NCI-H2107 treated with DMSO at 0.1 percent for 48 hours (cell line): ENCODE measurements around the gene KAT14.
"Not testable (repeated sequence)": the region's sequence is repeated elsewhere in the genome, so short reads cannot be mapped to it uniquely, and the experiment has no call there.

Experiments
- DNase-seq: peaks from one replicate; lab custom pipeline; 2025; ENCODE audit not compliant: unreplicated experiment; lab: John Stamatoyannopoulos, UW

Gene KAT14, protein sequence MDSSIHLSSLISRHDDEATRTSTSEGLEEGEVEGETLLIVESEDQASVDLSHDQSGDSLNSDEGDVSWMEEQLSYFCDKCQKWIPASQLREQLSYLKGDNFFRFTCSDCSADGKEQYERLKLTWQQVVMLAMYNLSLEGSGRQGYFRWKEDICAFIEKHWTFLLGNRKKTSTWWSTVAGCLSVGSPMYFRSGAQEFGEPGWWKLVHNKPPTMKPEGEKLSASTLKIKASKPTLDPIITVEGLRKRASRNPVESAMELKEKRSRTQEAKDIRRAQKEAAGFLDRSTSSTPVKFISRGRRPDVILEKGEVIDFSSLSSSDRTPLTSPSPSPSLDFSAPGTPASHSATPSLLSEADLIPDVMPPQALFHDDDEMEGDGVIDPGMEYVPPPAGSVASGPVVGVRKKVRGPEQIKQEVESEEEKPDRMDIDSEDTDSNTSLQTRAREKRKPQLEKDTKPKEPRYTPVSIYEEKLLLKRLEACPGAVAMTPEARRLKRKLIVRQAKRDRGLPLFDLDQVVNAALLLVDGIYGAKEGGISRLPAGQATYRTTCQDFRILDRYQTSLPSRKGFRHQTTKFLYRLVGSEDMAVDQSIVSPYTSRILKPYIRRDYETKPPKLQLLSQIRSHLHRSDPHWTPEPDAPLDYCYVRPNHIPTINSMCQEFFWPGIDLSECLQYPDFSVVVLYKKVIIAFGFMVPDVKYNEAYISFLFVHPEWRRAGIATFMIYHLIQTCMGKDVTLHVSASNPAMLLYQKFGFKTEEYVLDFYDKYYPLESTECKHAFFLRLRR

DNA sequence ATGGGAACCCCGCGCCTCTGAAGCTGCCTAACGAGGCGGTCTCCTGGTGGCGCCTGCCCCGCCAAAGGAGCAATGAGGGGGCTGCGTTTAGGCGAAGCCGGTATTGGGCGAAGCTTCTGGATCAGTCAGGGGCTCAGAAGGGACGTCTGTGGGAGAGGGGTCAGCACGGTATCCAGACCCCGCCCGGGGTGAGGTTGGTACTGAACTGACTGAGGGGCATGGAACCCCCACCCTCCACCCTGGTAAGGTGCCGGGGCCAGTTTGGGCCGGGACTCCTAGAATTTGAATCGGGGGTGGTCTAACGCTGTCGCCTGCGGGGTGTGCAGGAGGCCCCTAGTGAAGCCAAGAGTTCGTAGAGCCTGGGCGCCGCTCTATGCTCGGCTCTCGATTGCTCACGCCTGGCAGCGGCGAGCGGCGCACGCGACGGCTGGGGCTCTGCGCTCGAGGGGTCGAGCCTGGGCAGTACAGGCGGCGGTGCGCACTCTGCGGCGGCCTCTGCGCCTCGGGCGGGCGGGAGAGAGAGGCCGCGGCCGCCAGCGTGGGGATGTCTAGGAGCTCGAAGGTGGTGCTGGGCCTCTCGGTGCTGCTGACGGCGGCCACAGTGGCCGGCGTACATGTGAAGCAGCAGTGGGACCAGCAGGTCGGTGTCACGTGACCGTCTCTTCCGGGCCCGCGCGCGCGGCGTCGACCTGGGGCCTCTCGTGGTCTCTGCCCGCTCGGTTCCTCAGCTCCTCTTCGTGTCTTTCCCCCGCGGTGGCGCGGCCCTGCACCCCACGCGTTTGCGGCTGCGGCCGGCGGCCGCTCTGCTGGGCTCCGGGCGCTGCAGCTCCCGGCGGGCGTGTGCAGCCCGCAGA is at the start of gene KAT14, which contains the start of gene PET117:
Gene KAT14 (plus strand): TSS at position 452 of the 854 bp plus-strand sequence. CDS start 4,798 bp downstream, outside the sequence.
Gene PET117 (plus strand): TSS at position 452 of the 854 bp plus-strand sequence. CDS start 93 bp downstream, at position 545.
- DNase-seq = peak; percentile 70

DNA sequence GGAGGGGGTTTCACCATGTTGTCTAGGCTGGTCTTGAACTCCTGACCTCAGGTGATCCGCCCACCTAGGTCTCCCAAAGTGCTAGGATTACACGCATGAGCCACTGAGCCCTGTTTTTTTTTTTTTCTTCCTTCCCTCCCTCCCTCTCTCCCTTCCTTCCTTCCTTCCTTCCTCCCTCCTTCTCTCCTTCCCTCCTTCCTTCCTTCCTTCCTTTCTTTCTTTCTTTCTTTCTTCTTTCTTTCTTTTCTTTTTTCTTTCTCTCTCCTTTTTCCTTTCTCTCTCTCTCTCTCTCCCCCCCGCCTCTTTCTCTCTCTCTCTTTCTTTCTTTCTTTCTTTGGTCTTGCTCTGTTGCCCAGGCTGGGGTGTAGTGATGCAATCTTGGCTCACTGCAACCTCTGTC is 49.4 kb upstream of the KAT14 start:
- not testable (repeated sequence) for DNase-seq

DNA sequence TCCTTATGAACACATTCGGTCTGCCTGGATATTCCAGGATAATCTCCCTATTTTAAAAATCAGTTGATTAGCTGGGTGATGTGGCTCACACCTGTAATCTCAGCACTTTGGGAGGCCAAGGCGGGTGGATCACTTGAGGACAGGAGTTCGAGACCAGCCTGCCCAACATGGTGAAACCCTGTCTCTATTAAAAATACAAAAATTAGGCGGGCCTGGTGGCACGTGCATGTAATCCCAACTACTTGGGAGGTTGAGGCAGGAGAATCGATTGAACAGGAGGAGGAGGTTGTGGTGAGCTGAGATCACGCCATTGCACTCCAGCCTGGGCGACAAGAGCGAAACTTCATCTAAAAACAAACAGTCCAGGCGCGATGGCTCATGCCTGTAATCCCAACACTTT is 48.8 kb upstream of the KAT14 start:
- DNase-seq = not testable (repeated sequence)

DNA sequence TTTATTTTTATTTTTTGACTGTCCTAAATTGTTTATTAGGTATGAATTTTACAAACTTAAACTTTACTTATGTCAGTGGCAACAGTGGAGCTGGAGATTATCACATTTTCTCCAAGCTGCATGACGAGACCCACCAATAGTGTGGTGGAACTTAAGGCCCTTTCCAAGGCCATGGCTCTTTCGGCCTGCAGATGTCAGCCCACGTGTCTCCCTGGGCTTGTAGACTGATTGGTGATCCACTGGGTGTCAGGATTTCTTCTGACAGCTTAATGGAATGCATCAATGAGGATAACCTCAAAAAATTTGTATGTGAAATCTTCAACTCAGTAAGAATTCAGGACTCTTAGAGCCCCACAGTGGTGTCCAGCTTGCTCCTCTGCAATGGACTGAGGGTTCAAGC is 47.6 kb upstream of the KAT14 start:
- no peak for DNase-seq

DNA sequence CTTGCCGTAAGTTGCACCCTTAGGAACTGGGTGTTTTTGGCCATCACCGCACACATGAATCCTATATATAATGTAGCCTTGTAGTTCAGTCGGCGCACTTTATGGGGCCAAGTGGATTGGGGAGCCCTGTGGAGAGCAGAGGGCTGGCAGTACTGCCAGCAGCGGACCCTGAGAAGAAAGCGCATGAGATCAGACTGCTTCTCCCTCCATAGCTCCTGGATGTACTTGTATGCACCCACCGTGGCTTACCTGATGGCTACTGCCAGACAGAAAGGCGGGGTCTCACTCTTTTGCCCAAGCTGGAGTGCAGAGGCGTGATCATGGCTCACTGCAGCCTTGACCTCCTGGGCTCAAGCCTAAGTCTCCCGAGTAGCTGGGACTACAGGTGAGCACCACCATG is 47.2 kb upstream of the KAT14 start:
- DNase-seq = no peak

DNA sequence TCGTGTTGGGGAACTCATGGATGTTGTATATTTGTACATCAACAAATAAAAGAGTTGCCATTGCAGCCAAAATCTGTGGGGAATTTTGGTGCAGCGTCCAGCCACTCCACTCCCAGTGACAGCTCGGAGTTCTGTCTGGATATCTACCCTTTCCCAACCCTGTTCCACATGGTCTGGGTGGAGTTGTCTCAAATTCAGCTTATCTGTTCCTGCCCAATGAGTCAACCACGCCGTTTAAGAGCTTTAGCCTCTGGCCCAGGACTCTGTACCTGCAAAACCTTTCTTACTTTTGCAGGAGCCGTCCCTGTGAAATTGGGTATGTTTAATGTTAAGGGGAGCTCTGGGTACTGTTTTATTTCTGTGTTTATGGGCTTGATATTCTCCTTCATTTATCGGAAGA is 46.0 kb upstream of the KAT14 start:
- DNase-seq = no peak

DNA sequence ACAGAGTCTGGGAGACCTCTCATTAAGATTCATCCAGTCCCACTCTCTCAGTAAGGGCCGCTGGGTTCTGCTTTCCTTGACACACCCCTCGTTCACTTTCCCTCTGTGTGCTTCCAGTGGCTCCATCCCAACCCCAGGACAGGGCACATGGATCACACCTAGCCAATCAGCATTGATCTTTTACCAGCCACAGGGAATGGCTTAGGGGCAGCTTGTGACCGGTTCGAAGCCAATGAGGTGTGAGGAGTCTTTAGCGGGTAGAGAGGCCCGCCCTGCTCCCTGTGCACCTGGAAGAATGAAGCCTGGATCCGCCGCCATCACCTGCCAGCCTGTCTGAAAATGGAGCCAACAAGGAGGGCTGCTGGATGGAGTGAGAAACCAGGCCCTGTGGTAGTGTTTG is 44.8 kb upstream of the KAT14 start:
- no peak for DNase-seq

DNA sequence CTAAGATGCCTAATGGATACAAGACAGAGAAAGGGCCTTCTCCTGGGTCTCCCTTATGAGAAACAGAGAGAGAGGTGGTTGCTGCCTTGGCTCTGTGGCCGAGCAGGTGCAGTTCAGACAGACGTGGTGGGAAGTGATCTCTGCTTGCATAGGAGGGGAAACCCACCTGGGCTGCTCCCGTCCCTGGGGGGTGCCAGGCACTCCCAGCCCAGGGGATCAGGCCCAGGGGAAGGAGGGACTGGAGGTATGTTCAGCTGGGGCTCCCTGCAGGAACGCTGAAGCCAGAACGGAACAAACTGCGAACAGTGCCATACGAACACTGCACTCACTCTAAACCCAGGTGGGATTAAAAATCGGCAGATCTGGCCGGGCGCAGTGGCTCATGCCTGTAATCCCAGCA is 44.3 kb upstream of the KAT14 start:
- no peak for DNase-seq

DNA sequence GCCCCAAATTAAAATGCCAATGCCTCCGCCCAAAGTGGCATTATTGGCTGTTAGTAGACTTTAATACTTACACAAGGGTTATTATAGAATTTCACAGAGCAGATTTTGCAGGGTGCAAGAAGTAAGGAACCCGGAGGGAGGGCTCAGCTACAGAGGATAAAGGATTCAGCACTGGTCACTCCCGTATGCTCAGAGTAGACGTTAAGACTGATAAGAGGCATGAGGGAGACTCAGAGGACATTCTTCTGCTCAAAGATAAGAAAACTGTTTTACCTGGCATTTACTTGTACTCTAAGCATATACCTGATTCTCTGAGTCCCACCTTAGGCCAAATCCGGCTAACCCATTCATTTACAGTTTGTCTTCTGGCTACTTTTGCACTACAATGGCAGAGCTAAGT is 43.5 kb upstream of the KAT14 start:
- DNase-seq = no peak

DNA sequence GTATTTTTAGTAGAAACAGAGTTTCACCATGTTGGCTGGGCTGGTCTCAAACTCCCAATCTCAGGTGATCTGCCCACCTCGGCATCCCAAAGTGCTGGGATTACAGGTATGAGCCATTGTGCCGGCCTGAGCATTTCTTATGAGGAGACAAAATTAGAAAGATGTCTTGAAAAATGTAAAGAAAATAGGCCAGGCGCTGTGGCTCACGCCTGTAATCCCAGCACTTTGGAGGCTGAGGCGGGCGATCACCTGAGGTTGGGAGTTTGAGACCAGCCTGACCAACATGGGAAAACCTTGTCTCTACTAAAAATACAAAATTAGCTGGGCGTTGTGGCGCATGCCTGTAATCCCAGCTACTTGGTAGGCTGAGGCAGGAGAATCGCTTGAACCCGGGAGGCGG is 37.1 kb upstream of the KAT14 start:
- not testable (repeated sequence) for DNase-seq

DNA sequence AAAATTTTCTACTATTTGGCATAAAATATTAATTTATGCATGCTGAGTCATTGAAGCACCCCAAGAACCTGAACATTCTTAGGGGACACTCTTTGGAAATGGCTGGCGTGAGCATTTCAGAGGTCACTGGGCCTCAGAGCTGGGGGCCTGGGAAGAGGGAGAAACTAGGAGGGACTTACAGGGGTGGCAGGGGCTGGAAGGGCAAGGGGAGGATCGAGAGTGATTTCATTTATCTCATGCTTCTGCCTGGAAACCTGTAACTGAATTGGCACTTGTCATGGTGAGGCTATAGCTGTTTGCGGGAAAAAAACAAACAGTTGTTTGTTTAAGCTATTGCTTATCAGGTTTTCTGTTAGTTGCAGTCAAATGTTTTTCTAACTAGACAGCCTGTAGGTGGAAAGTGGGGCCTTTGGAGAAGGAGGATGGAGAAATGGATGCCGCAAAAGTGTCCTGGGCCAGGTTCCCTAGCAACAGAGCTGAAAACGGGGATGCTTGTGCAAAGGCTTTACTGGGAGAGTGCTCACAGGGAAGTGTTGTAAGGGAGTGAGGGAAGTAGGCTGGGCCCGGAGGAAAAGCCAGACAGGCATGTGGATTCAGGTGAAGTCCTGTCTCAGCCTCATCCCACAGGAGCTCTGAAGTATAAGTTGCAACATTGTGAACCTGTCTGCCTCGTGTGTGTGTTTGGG is 36.4 kb upstream of the KAT14 start:
- no peak for DNase-seq

DNA sequence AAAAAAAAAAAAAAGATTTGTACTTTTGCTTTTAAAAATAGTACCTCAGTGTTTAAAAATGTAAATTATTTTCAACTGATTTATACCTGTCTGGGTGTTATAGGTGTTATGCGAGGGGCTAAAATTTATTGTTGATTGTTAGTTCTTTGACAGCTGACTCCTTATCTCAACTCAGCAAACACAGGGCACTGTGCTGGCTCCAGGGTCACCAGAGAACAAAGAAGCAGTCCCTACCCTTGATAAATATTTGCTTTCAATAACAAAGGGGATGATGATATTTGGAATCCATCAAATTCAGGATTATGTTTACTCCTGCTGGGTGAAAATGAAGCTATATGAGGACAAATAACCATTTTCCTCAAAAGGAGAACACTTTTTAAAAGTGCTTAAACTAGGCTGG is 34.2 kb upstream of the KAT14 start:
- no peak for DNase-seq

DNA sequence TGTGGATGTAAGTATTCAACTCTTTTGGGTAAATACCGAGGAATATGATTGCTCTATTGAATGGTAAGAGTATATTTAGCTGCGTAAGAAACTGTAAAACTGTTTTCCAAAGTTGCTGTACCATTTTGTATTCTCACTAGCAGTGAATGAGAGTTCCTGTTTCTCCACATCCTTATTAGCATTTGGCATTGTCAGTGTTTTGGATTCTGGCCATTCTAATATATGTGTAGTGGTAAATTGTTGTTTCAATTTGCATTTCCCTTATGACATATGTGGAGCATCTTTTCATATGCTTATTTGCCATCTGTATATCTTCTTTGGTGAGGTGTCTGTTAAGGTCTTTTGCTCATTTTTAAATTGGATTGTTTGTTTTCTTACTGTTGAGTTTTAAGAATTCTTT is 29.3 kb upstream of the KAT14 start:
- no peak for DNase-seq

DNA sequence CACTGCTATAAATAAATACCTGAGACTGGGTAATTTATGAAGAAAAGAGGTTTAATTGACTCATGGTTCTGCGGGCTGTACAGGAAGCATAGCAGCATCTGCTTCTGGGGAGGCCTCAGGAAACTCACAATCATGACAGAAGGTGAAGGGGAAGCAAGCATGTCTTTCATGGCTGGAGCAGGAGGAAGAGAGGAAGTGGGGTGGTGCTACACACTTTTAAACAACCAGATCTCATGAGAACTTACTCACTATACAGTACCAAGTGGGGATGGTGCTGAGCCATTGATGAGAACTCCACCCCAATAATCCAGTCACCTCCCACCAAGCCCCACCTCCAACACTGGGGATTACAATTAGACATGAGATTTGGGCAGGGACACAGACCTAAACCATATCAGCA is 9.1 kb upstream of the KAT14 start:
- not testable (repeated sequence) for DNase-seq

DNA sequence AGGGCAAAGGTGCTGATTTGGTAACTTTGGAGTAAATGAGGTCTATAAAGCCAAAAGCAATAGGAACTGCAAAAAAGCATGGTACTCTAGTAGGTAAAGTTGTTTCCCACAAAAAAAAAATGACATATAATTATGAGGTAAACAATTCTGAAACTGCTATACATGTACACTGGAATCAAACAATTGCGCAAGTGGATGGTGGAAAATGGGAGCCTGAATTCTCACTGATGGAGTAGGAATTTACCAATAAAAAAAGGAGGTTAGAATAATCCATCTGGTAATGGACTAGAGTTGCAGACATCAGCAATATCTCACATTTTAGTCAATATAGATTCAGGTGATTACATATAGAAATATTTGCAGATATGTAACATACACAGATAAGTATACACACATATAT is 5.0 kb upstream of the KAT14 start:
- DNase-seq = no peak

DNA sequence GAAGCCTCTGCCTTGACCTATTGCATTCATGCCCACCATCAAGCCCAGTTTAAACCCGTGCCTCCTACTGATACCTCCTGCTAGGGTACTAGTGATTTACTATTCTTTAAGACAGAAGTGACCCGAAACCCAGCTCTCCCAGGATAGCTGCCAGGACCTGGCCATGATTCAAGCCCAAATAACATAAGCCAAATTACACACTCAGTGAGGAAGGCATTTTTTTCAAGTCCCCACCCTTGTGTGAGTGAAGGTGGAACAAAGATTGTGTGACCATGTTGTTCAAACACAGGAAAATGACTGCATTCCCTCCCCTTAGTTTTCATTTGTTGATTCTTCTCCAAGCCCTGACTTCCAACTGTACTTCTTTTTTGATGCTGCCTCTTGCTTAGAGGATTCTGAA is 3.7 kb upstream of the KAT14 start:
- DNase-seq = no peak

DNA sequence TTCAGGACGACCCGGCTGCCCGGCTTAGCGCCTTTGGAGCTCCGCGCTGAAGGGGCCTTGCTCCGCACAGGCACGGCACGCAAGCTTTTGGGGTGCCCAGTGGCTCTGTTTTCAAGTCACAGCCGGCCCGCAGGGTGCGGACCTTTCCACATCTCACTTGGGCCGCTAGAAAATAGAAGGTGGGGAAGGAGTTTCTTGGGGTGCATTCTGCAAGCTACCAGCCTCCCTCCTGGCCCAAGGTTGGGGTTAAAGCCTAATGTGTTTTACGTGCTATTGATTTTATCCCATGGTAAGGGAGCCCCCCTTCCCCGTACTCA is 561 bp downstream of the KAT14 start:
- DNase-seq = no peak

DNA sequence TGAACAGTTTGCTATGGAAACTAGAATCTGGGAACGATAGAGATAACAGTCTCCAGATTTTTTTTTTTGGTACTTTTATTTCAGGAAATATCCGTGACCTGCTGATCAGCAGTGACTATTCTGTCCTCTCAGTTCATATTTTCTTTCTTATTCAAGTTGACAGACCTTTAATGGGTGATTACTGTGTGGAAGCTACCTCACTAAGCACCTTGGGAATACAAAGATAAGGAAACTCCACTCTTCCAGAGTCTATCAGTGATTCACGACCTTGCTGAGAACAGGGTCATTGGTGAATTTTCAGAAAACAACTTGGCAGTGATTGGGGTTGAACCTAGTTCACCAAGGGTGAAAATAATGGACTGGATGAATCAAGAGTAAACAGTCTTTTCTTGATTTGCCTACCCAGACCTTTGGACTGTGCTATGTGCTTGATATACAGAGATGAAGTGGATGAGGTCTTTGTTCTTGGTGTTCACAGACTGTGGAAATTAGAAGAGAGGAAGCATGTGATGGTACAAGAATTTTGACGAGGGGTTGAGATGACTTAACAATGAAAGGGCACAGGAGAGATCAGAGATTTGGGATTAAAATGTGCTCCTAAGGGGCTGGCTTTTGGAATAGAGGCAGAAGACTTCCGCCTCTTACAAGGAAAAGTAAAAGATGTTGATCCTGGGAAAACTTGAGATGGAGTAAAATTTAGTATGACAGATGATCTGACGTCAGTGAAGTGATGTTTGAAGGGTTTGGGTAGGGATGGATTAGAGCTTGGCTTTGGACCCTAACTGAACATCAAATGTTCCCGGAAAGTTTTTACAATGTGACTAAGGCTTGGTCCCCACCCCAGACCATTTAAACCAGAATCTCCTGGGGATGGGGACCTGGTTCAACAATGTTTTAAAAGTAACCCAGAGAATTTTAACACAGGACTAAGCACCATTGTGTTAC is 1.2 kb downstream of the KAT14 start:
- DNase-seq = no peak

DNA sequence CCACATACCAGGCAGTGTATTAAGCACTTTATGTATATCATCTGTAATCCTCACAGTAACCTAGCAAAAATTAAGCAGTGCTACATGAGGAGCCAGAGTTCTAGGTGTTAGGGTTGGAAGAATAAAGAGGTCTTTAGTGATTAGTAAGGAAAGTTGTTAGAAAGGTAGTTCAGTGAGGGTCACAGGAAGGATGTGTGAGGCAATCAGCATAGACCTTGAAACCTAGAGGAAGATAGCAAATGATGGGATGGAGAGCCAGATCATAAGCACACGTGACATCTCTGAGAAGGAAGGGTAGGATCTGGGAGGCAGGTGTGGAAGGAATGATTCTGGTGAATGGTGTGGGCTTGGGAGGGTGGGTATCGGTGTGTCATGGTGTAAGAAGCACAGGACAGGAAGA is 2.2 kb downstream of the KAT14 start:
- DNase-seq = no peak
